Activated CD8-positive, alpha-beta memory T cell treated with anti-CD3 and anti-CD28 coated beads, Interleukin-2, amount 10 ng/mL, durations not matched to agents 7 days and 5 days (primary cell): ENCODE measurements around the gene SYNM. TPM values are rescaled to one million over a fixed set of nuclear protein-coding genes. Genes with fewer than 3 reads are reported as not detected.
"Not testable (repeated sequence)": the region's sequence is repeated elsewhere in the genome, so short reads cannot be mapped to it uniquely, and the experiment has no call there.

Experiments used
- ATAC-seq: fragments of 150-1000 bp; cut with Tn5 transposase; one replicate; pipeline ENCODE4 v1.10.0; 2021; ENCODE audit warnings: moderate library complexity
- CTCF ChIA-PET: fragments of 350-600 bp; sonication (Branson Sonifier 250); formaldehyde crosslinking; loops from one replicate; lab custom pipeline; 2021; ENCODE audit warnings: antibody characterized with exemption; lab: Charles Lee
- DNase-seq: peaks from one replicate; pipeline ENCODE4 v3.0.0-alpha.2; 2020
- H3K27ac Mint-ChIP-seq: one replicate; pipeline ENCODE4 v1.8.0; 2021; ENCODE audit warnings: mild to moderate bottlenecking, mixed read lengths
- H3K27me3 Mint-ChIP-seq: one replicate; pipeline ENCODE4 v1.8.0; 2021; ENCODE audit warnings: mixed read lengths
- H3K36me3 Mint-ChIP-seq: one replicate; pipeline ENCODE4 v1.8.0; 2021; ENCODE audit warnings: mild to moderate bottlenecking, mixed read lengths
- H3K4me1 Mint-ChIP-seq: one replicate; pipeline ENCODE4 v1.8.0; 2021; ENCODE audit warnings: mixed read lengths
- H3K4me3 Mint-ChIP-seq: one replicate; pipeline ENCODE4 v1.8.0; 2021; ENCODE audit warnings: mild to moderate bottlenecking, moderate library complexity, mixed read lengths
- H3K9me3 Mint-ChIP-seq: one replicate; pipeline ENCODE4 v1.8.0; 2022; ENCODE audit warnings: low read depth, mixed read lengths
- total RNA-seq, 2 experiments: library from RNA; stranded (reverse); gene quantifications; one replicate each; pipeline ENCODE4 v1.2.3, GENCODE V29; 2021

SYNM gene
- total RNA-seq, 2 experiments from 2014 or later = 1.5 TPM

DNA sequence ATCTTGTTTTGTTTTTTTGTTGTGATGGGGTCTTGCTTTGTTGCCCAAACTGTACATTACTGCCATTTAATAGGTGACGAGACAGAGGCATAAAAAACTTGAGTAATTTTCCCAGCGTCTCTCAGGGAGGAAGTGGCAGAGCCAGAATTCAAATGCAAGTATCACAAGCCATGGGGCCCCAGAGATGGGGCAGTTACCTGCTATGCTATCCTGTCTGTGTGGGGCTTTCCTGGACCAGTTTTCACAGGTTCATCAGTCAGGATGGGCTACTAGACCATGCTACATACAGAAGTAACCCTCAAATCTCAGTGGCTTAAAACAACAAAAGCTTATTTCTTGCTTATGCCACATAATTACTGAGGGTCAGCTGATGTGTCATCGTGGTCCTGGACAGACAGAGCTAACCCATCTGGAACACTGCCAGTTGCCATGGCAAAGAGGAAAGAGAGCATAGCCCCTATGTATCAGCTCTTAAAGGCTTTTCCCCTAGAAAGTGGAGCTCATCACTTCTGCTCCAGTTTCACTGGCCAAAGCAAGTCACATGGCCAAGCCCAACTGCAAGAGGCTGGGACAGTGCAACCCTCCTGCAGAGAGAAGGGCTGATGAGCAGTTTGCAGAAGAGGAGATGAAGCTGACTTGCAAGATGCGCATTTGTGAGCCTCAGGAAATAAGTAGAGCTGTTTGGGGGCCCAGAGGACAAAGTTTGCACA, 31.7 kb upstream of the SYNM start:
- DNase-seq (no peak), ATAC-seq (no peak)
- no peak overlapping the region for H3K4me3 Mint-ChIP-seq
- H3K27ac Mint-ChIP-seq = no peak overlapping the region
- CTCF ChIA-PET = interaction anchor here (0.6 to 3.0 kb wide), 5 partner anchors 15 to 560 kb away, joined by 3 to 13 read pairs (median 4); no protein-coding TSS in a partner anchor
- no peaks in the 10 kb centered on the region for H3K36me3 Mint-ChIP-seq
- H3K9me3 Mint-ChIP-seq = no peaks in the 10 kb centered on the region
- peaks cover 5% of the 10 kb centered on the region for H3K27me3 Mint-ChIP-seq
- peaks cover 4% of the 10 kb centered on the region for H3K4me1 Mint-ChIP-seq

DNA sequence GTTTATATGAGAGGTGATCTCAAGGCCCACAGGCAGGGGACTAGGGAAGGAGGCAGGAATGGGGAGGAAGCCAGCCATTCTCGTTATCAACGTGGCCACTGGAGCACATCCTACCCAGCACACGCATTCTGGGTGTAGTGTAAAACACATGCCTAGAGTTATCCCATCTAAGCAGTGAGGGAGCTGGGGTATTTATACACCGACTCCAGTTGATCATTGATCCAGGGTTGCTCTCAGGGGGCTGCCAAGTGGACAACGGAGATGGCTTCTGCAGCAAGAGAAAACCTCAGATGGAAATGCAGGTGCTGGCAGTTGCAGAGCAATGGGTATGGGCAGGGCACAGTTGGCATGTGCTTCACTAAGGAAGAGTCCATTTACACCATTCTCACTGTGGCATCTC, 30.4 kb upstream of the SYNM start:
- CTCF ChIA-PET = interaction anchor here (1.1 to 3.0 kb wide), 4 partner anchors 16 to 295 kb away, joined by 3 to 13 read pairs (median 4); no protein-coding TSS in a partner anchor
- H3K27ac Mint-ChIP-seq = no peak overlapping the region
- H3K36me3 Mint-ChIP-seq = no peaks in the 10 kb centered on the region
- DNase-seq (no peak), ATAC-seq (no peak)
- no peak overlapping the region for H3K4me3 Mint-ChIP-seq
- no peaks in the 10 kb centered on the region for H3K9me3 Mint-ChIP-seq
- peaks cover 10% of the 10 kb centered on the region for H3K27me3 Mint-ChIP-seq
- peaks cover 4% of the 10 kb centered on the region for H3K4me1 Mint-ChIP-seq

DNA sequence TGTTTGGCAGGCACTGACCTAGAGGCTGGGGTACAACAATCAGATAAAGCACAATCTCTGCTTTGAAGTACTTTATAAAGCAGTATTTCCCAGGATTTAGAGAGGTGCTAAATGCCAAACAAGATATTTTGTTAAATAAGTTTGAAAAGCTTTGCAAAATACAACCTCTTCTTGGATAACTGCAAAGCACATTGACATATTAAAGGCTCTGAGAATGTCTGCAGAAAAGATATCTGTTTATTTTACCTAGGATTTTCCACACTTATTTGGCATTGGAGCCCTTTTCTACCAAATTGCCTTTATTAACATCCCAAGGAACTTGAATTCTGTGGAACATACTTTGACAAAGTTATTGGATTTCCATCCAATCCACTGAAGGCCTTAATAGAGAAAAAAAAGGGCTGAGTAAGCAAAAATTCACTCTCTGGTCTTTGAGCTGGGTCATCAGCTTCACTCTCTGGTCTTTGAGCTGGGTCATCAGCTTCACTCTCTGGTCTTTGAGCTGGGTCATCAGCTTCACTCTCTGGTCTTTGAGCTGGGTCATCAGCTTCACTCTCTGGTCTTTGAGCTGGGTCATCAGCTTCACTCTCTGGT, 29.7 kb upstream of the SYNM start:
- not testable (repeated sequence) for DNase-seq, ATAC-seq, H3K9me3 Mint-ChIP-seq, H3K4me3 Mint-ChIP-seq, H3K27ac Mint-ChIP-seq, H3K4me1 Mint-ChIP-seq, H3K36me3 Mint-ChIP-seq
- peaks cover 12% of the 10 kb centered on the region for H3K27me3 Mint-ChIP-seq
- CTCF ChIA-PET = interaction anchor here (1.3 to 3.0 kb wide), 3 partner anchors 13 to 34 kb away, joined by 5 to 13 read pairs (median 11); no protein-coding TSS in a partner anchor

DNA sequence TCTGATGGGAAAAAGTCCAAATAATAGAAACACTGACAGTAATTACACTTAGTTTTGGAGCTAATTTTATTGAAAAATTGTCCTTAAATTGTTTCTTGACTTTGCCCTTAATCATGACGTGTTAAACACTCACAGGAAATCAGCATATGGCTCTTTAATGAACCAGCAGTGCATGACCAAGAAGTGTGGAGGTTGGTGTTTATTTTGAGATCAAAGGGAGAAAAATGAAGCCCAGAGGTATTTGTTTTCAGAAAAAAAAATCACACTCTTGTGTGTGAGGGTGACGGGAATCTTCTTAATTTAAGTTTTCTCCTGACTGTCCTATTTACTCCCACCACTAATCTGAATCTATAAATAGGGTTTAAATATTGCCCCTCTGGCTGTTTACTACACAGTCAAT, 28.8 kb upstream of the SYNM start:
- peaks cover 4% of the 10 kb centered on the region for H3K4me1 Mint-ChIP-seq
- ATAC-seq (no peak), DNase-seq (no peak)
- H3K27ac Mint-ChIP-seq = no peak overlapping the region
- no peaks in the 10 kb centered on the region for H3K9me3 Mint-ChIP-seq
- CTCF ChIA-PET = interaction anchor here (1.0 to 5.5 kb wide), 17 partner anchors 8 to 728 kb away, joined by 3 to 38 read pairs (median 5); partner anchors contain the start of gene SYNM
- H3K27me3 Mint-ChIP-seq = peaks cover 16% of the 10 kb centered on the region
- H3K36me3 Mint-ChIP-seq = no peaks in the 10 kb centered on the region
- peak overlapping the region; percentile 63 for H3K4me3 Mint-ChIP-seq

DNA sequence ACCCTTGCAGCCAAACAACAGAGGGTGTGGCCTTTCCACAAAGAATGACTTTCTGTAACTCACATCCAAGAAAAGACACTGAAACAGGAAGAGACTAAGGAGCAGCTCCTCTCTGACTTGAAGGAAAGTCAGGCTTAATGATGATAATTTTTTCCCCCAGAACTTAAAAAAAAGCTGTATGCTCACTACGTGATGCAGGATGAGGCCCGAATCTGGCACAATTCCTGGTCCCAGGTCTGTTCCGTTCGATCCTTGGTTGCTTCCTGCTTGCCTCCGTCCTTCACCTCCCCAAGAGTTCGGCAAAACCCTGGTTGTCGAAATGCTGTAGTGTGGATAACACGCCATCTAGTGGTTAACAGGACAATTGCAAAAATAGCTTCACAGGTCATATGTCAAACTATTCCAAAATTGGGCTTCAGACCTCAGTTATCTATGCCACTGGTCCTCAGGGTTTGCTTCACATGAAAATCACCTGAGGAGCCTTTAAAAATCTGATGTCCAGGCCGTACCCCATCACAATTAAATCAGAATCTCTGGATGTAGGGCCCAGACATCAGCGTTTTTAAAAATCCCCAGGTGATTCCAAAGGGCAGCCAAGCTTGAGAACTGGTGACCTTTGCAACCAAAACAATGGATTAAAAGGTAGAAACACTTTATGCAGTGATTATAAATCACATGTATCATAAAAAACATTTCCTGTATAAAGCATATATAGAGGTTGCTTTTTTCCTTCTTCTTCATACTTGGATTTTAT, 28.1 kb upstream of the SYNM start:
- Mint-ChIP-seq H3K4me1 (peaks cover 4% of the 10 kb centered on the region), H3K27ac (no peak overlapping the region)

DNA sequence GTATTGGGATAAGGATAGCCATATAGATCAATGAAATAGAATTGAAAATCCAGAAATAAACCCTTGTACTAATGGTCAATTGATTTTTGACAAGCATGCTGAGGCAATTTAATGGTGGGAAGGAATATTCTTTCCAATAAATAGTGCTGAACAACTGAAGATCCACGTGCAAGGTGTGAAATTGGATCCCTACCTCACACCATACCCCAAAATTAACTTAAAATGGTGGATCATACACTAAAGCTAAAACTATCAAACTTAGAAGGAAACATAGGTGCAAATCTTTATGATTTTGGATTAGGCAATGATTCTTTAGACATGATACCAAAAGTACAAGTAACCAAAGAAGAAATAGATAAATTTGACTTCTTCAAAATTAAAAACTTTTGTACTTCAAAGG, 22.1 kb upstream of the SYNM start:
- H3K27me3 Mint-ChIP-seq = peaks cover 33% of the 10 kb centered on the region
- ATAC-seq = no peak
- CTCF ChIA-PET = no interaction called here

More for the DNA sequence above, 28.1 kb upstream of the SYNM start:
- peaks cover 20% of the 10 kb centered on the region for H3K27me3 Mint-ChIP-seq
- H3K4me3 Mint-ChIP-seq = peak overlapping the region; percentile 63
- CTCF ChIA-PET = interaction anchor here (0.8 to 5.5 kb wide), 22 partner anchors 9 to 729 kb away, joined by 3 to 38 read pairs (median 4); partner anchors contain the start of gene SYNM
- peak; percentile 83 for ATAC-seq
- DNase-seq = peak; percentile 54
- H3K9me3 Mint-ChIP-seq = no peaks in the 10 kb centered on the region
- H3K36me3 Mint-ChIP-seq = no peaks in the 10 kb centered on the region

DNA sequence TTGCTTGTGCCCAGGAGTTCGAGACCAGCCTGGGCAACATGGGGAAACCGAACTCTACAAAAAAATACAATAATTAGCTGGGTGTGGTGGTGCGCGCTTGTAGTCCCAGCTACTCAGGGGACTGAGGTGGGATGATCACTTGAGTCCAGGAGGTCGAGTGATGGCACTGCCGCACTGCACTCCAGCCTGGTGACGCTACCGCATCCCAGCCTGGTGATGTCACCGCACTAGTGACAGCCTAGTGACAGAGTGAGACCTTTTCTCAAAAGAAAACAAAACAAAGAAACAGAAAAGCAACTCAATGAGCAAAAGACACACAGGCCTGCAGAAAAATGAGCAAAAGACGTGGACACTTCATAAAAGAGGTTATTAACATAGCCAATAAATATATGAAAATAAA, 19.9 kb upstream of the SYNM start:
- no peak overlapping the region for H3K27ac Mint-ChIP-seq
- peaks cover 2% of the 10 kb centered on the region for H3K4me1 Mint-ChIP-seq
- no peaks in the 10 kb centered on the region for H3K9me3 Mint-ChIP-seq
- no peak overlapping the region for H3K4me3 Mint-ChIP-seq
- H3K27me3 Mint-ChIP-seq = peaks cover 25% of the 10 kb centered on the region
- DNase-seq (no peak), ATAC-seq (no peak)
- no peaks in the 10 kb centered on the region for H3K36me3 Mint-ChIP-seq
- CTCF ChIA-PET = interaction anchor here (1.5 kb wide), 1 partner anchor 8 kb away, joined by 4 read pairs; no protein-coding TSS in a partner anchor

More for the DNA sequence above, 22.1 kb upstream of the SYNM start:
- Mint-ChIP-seq H3K36me3 (no peaks in the 10 kb centered on the region), H3K4me1 (no peaks in the 10 kb centered on the region), H3K9me3 (no peaks in the 10 kb centered on the region), H3K4me3 (no peak overlapping the region), H3K27ac (no peak overlapping the region)
- DNase-seq = no peak

DNA sequence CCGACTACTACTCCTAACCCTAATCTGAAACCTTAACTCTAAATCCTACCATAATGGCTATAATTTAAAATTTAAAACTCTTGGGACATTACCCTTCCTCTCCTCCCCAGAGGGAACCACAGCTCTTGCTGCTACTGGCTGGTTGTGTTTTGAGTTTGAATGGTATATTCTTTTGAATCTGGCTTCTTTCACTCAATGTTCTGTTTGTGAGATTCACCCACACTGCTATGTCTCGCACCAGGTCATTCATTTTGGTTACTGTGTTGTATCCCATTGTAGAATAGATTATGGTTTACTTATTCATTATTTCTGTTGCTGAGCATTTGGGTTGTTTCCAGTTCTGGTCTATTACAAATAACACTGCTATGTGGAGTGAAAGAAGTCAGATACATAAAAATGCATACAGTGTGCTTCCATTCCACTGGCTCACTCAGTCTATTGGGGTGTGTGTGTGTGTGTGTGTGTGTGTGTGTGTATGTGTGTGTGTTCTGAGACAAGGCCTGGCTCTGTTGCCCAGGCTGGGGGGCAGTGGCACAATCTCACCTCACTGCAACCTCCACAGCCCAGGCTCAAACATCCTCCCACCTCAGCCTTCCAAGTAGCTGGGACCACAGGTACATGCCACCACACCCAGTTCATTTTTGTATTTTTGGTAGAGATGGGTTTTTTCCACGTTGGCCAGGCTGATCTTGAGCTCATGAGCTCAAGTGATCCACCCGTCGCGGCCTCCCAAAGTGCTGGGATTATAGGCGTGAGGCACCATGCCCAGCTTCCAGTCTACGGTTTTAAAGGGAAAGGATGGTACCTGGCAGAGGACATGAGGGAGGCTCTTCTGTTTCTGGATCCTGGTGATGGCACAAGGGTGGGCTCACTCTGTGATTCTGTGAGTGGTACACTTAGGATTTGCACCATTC, 19.2 kb upstream of the SYNM start:
- H3K27ac Mint-ChIP-seq = no peak overlapping the region
- no peak for DNase-seq
- H3K27me3 Mint-ChIP-seq = peaks cover 25% of the 10 kb centered on the region
- ATAC-seq = no peak
- peaks cover 7% of the 10 kb centered on the region for H3K4me1 Mint-ChIP-seq
- no peaks in the 10 kb centered on the region for H3K9me3 Mint-ChIP-seq
- no peaks in the 10 kb centered on the region for H3K36me3 Mint-ChIP-seq
- no peak overlapping the region for H3K4me3 Mint-ChIP-seq
- CTCF ChIA-PET = interaction anchor here (1.5 kb wide), 1 partner anchor 9 kb away, joined by 4 read pairs; no protein-coding TSS in a partner anchor

DNA sequence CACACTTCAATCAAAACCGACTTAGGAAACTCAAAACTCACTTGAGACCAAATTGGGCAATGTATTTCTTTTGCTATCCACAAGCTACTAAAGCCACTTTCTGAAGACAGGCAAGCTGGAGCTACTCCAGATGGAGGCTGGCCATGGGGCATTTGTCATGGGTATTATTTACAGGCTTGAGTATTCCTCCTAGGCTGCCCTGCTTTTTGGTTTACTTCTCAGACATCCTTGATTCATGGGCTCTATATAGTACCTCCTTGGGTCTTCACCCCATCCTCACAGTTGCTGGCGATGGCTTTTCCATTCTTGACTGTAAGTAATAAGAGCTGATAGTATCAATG, 18.6 kb upstream of the SYNM start:
- peaks cover 19% of the 10 kb centered on the region for H3K27me3 Mint-ChIP-seq

DNA sequence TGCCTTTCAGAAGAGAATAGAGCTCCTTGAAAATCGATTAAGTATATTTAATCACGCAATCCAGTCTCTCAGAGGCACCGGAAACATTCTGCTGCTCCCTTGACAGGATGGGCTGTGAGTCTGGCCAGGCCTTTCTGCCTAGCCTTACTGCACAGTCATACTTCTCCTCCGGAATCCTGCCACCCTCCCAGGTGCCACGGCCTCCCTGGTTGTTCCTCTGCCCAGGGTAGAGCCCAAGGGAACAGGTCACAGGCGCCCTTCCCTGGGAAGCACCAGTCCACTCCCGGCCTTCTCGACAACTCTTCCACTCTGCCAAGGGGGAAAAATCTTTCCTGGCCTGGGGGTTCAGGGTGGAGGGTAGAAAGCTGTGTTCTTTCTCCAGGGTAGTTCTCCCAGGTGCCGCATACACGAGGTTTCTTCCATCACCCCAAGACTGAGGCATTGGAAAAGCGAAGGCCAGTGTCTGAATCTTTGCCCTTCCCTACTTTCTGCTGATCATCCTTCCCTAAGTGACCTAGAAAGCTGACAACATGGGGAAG, 17.4 kb upstream of the SYNM start:
- Mint-ChIP-seq H3K36me3 (no peaks in the 10 kb centered on the region), H3K4me1 (peaks cover 7% of the 10 kb centered on the region), H3K4me3 (no peak overlapping the region), H3K27ac (no peak overlapping the region), H3K9me3 (no peaks in the 10 kb centered on the region), H3K27me3 (peaks cover 10% of the 10 kb centered on the region)
- DNase-seq = no peak
- no peak for ATAC-seq
- CTCF ChIA-PET = interaction anchor here (1.3 kb wide), 1 partner anchor 11 kb away, joined by 8 read pairs; no protein-coding TSS in a partner anchor

More for the DNA sequence above, 18.6 kb upstream of the SYNM start:
- Mint-ChIP-seq H3K9me3 (no peaks in the 10 kb centered on the region), H3K4me3 (no peak overlapping the region), H3K4me1 (peaks cover 7% of the 10 kb centered on the region), H3K36me3 (no peaks in the 10 kb centered on the region), H3K27ac (no peak overlapping the region)
- CTCF ChIA-PET = interaction anchor here (1.3 to 1.5 kb wide), 2 partner anchors 10 kb away, joined by 4 to 8 read pairs; no protein-coding TSS in a partner anchor
- no peak for DNase-seq
- ATAC-seq = no peak

DNA sequence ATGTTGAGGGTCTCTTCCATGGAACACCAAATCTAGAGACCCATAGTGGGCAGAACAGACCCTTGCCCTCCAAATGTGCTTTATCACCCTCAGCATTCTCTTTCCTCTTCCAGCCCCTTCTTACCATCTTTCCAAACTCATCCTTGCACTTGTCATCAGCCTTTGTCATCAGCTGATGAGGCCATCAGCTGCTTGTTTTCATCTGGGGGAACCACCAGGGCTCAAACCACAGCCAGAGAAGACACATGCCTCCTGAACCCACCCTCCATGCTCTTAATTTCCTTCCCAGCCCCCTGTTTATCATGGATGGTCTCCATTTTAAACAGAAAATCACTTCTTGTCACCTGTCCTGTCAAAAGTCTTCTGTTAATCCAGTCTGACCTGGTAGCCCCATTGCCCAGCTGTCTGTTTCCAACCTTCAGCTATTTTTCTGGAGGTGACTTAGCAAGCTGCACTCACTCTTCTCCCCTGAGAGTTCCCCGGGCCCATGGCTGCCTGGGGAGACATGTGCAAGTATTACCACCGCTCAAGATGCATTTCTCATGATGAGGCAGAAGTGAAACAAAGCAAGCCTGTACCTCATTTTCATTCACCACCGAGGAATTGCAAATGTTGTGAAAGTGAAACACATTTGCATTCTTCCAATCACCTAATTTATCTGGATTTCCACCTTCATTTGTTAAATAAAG, 14.7 kb upstream of the SYNM start:
- H3K36me3 Mint-ChIP-seq = no peaks in the 10 kb centered on the region
- CTCF ChIA-PET = no interaction called here
- H3K4me1 Mint-ChIP-seq = peaks cover 7% of the 10 kb centered on the region
- H3K4me3 Mint-ChIP-seq = no peak overlapping the region
- H3K27me3 Mint-ChIP-seq = no peaks in the 10 kb centered on the region
- no peaks in the 10 kb centered on the region for H3K9me3 Mint-ChIP-seq
- no peak overlapping the region for H3K27ac Mint-ChIP-seq
- ATAC-seq (peak; percentile 65), DNase-seq (no peak)

DNA sequence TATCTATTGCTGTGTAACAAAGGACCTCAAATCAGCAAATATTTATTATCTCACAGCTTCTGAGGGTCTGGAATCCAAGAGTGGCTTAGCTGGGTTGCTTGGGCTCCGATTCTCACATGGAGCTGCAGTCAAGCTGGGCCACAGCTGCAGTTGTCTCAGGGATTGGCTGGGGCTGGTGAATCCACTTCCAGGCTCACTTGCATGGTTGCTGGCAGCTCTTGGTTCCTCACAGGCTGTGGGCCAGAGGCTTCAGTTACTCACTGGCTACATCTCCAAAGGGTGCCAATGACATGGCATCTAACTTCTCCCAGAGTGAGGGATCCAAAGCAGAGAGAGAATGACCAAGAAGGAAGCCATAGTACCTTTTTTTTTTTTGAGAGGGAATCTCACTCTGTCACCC, 13.9 kb upstream of the SYNM start:
- H3K27me3 Mint-ChIP-seq = no peaks in the 10 kb centered on the region
- H3K36me3 Mint-ChIP-seq = no peaks in the 10 kb centered on the region
- CTCF ChIA-PET = no interaction called here
- ATAC-seq (no peak), DNase-seq (no peak)
- H3K27ac Mint-ChIP-seq = no peak overlapping the region
- H3K9me3 Mint-ChIP-seq = no peaks in the 10 kb centered on the region
- H3K4me3 Mint-ChIP-seq = no peak overlapping the region
- peaks cover 7% of the 10 kb centered on the region for H3K4me1 Mint-ChIP-seq
